Keratinocyte (primary cell): ENCODE measurements around the gene CCNT1.

ENCODE experiments used
- CTCF ChIP-seq, 3 experiments: IDR thresholded peaks in 1 of 3; conservative IDR thresholded peaks in 1 of 3; optimal IDR thresholded peaks in 1 of 3; 2 replicates in 2 of 3; 3 replicates in 1 of 3; pipeline versions ENCODE3 to v1.5.1; 2011; ENCODE audit warnings: low read length in 3 of 3, mild to moderate bottlenecking in 3 of 3, moderate library complexity in 2 of 3, control low read depth in 1 of 3, inconsistent platforms in 1 of 3; ENCODE audit not compliant: insufficient read depth in 2 of 3; ENCODE audit errors: extremely low read depth in 1 of 3
- EZH2 ChIP-seq: IDR thresholded peaks from one replicate; pipeline ENCODE4 v1.6.1; 2012; ENCODE audit warnings: inconsistent platforms, mild to moderate bottlenecking, low read length, moderate library complexity

- TF ChIP-seq CTCF (optimal IDR thresholded peaks at IDR 0.05 in 1 of 3, IDR thresholded peaks at IDR 0.05 in 1 of 3, conservative IDR thresholded peaks at IDR 0.05 in 1 of 3; ENCODE audit: extremely low read depth in 1 of 3, insufficient read depth in 2 of 3, low read length in 3 of 3) (no peak), EZH2 (no peak)
These were observed 34.6 kb downstream of the CCNT1 start, which contains the start of gene KANSL2 for GRCh38 chr12:48681710-48682532.
